ENCODE data around the gene GSN.
A peak's percentile ranks its signal among the peaks of the same experiment; 100 is the strongest.

GSN gene

DNA sequence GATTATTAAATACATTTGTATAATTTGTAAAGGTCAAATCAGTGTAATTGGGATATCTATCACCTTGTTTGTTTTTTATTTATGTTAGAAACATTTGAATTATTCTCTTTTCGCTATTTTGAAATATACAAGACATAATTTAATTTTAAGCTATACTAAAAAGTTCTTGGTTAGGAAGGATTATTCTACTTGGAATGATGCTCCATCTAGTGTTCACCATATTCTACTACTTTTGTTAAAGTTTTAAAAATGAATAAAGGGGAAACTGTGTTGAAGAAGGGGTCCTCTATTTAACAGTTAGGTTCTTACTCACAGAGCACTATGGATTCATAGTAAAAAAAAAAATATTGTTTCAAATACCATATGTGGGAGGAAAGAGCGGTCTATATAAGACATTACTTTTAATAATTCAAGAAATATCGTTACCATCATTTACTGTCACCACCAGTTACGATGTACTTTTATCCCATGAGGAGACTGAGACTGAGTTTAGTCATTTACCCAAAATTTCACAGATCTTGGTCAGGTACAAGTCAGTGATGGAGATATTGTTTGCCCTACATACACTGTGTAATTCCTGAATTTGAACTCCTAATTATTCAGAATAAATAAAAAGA is 108.4 kb downstream of the GSN start:
- DNase-seq (ENCODE audit: insufficient read length, low spot score) (no peak), FAIRE-seq (no peak)
- TF ChIP-seq CTCF (IDR thresholded peaks at IDR 0.05; ENCODE audit: insufficient read depth, missing control alignments) = peak; percentile 54

GRCh38 chr9:121380846-121381245 is 112.9 kb downstream of the GSN start:
- DNase-seq (ENCODE audit: insufficient read length, low spot score) (no peak), FAIRE-seq (no peak)
- no peak for TF ChIP-seq CTCF (IDR thresholded peaks at IDR 0.05; ENCODE audit: insufficient read depth, missing control alignments)

Measured in D721Med (cell line).